ENCODE data around the gene CHKB.

The CHKB gene

GRCh38 chr22:50613291-50613981, 30.8 kb upstream of the CHKB start:
- H3K36me3 Mint-ChIP-seq (ENCODE audit: low read depth), result no peaks in the 10 kb centered on the region
- TF ChIP-seq CTCF (IDR thresholded peaks at IDR 0.05; ENCODE audit: unreplicated experiment in 3 of 3), result no peak
- no peak overlapping the region for H3K4me3 Mint-ChIP-seq
- H3K27ac Mint-ChIP-seq, result no peak overlapping the region
- no peaks in the 10 kb centered on the region for H3K4me1 Mint-ChIP-seq
- H3K27me3 Mint-ChIP-seq (ENCODE audit: low read depth), result peaks cover 33% of the 10 kb centered on the region
- no peaks in the 10 kb centered on the region for H3K9me3 Mint-ChIP-seq

GRCh38 chr22:50612528-50613221, 30.0 kb upstream of the CHKB start:
- Mint-ChIP-seq H3K36me3 (ENCODE audit: low read depth) (no peaks in the 10 kb centered on the region), H3K9me3 (no peaks in the 10 kb centered on the region), H3K4me1 (no peaks in the 10 kb centered on the region), H3K4me3 (no peak overlapping the region), H3K27me3 (ENCODE audit: low read depth) (peaks cover 36% of the 10 kb centered on the region), H3K27ac (no peak overlapping the region)
- TF ChIP-seq CTCF (IDR thresholded peaks at IDR 0.05; ENCODE audit: unreplicated experiment in 3 of 3), result no peak

- H3K27me3 Mint-ChIP-seq (ENCODE audit: low read depth), result peaks cover 41% of the 10 kb centered on the region
- H3K36me3 Mint-ChIP-seq (ENCODE audit: low read depth), result no peaks in the 10 kb centered on the region
- H3K9me3 Mint-ChIP-seq, result no peaks in the 10 kb centered on the region
- no peaks in the 10 kb centered on the region for H3K4me1 Mint-ChIP-seq
- no peak for TF ChIP-seq CTCF (IDR thresholded peaks at IDR 0.05; ENCODE audit: unreplicated experiment in 3 of 3)
- H3K4me3 Mint-ChIP-seq, result no peak overlapping the region
- H3K27ac Mint-ChIP-seq, result no peak overlapping the region
Observed at GRCh38 chr22:50612168-50612527, 29.5 kb upstream of the CHKB start.

- no peaks in the 10 kb centered on the region for H3K4me1 Mint-ChIP-seq
- no peak overlapping the region for H3K4me3 Mint-ChIP-seq
- H3K27me3 Mint-ChIP-seq (ENCODE audit: low read depth), result peaks cover 41% of the 10 kb centered on the region
- no peaks in the 10 kb centered on the region for H3K9me3 Mint-ChIP-seq
- TF ChIP-seq CTCF (IDR thresholded peaks at IDR 0.05; ENCODE audit: unreplicated experiment in 3 of 3), result no peak
- no peak overlapping the region for H3K27ac Mint-ChIP-seq
- H3K36me3 Mint-ChIP-seq (ENCODE audit: low read depth), result no peaks in the 10 kb centered on the region
Observed at GRCh38 chr22:50611341-50612060, 28.9 kb upstream of the CHKB start.

GRCh38 chr22:50610581-50610980, 27.9 kb upstream of the CHKB start:
- Mint-ChIP-seq H3K36me3 (ENCODE audit: low read depth) (no peaks in the 10 kb centered on the region), H3K9me3 (no peaks in the 10 kb centered on the region), H3K4me1 (no peaks in the 10 kb centered on the region), H3K27ac (no peak overlapping the region), H3K4me3 (no peak overlapping the region), H3K27me3 (ENCODE audit: low read depth) (peaks cover 41% of the 10 kb centered on the region)
- no peak for TF ChIP-seq CTCF (IDR thresholded peaks at IDR 0.05; ENCODE audit: unreplicated experiment in 3 of 3)
